ENCODE measurements around the gene SESN2. TPM values are rescaled to one million over a fixed set of nuclear protein-coding genes. Genes with fewer than 3 reads are reported as not detected.
A peak's percentile ranks its signal among the peaks of the same experiment; 100 is the strongest.

The SESN2 gene
- total RNA-seq, 6 experiments from 2014 or later: 4.5 to 17.9 (median 14.0) TPM

GRCh38 chr1:28297826-28298225, 38.5 kb downstream of the SESN2 start:
- H3K36me3 ChIP-seq: no peaks in the 10 kb centered on the region
- H3K27me3 ChIP-seq: no peaks in the 10 kb centered on the region
- H3K4me3 ChIP-seq: no peak overlapping the region
- peak overlapping the region in 1 of 3 donors; percentile 70 for H3K27ac ChIP-seq
- no peak for DNase-seq
- TF ChIP-seq, protein P1, sequence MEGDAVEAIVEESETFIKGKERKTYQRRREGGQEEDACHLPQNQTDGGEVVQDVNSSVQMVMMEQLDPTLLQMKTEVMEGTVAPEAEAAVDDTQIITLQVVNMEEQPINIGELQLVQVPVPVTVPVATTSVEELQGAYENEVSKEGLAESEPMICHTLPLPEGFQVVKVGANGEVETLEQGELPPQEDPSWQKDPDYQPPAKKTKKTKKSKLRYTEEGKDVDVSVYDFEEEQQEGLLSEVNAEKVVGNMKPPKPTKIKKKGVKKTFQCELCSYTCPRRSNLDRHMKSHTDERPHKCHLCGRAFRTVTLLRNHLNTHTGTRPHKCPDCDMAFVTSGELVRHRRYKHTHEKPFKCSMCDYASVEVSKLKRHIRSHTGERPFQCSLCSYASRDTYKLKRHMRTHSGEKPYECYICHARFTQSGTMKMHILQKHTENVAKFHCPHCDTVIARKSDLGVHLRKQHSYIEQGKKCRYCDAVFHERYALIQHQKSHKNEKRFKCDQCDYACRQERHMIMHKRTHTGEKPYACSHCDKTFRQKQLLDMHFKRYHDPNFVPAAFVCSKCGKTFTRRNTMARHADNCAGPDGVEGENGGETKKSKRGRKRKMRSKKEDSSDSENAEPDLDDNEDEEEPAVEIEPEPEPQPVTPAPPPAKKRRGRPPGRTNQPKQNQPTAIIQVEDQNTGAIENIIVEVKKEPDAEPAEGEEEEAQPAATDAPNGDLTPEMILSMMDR (IDR thresholded peaks at IDR 0.05): no peak
- TF ChIP-seq POLR2A (IDR thresholded peaks at IDR 0.05): no peak
- ATAC-seq: no peak
- intact Hi-C loops (cut with DNase I): no loop called here
- 88% methylated on average over 2 of the region's 2 CpGs for WGBS (ENCODE audit: insufficient coverage, low coverage, low lambda C conversion rate, missing lambda C conversion rate)
- H3K4me1 ChIP-seq: peaks cover 0 to 15% (median 0%) of the 10 kb centered on the region in 4 donors
- H3K9me3 ChIP-seq: no peaks in the 10 kb centered on the region

DNA sequence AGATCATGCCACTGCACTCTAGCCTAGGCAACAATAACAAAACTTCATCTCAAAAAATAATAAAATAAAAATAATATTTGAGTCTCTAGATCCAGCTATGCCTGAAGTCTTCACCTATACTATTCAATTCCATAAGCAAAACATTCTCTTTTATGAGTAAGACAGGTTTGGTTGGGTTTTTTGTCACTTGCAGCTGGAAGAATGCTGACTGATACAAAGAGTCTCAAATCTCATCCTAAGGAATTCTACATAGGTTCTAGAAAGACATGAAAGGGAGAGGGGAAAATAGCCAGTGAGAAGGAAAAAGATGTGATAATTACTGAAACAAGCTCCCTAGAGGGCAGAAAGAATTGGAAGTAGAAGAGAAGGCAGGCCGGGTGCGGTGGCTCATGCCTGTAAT, 39.1 kb downstream of the SESN2 start:
- WGBS (ENCODE audit: insufficient coverage, low coverage, low lambda C conversion rate, missing lambda C conversion rate): 100% methylated on average over 2 of the region's 2 CpGs
- TF ChIP-seq, protein P1 (IDR thresholded peaks at IDR 0.05): no peak
- TF ChIP-seq POLR2A (IDR thresholded peaks at IDR 0.05): no peak
- no peak overlapping the region for H3K4me3 ChIP-seq
- H3K36me3 ChIP-seq: no peaks in the 10 kb centered on the region
- no peak overlapping the region for H3K27ac ChIP-seq
- intact Hi-C loops (cut with DNase I): no loop called here
- peaks cover 0 to 15% (median 0%) of the 10 kb centered on the region in 4 donors for H3K4me1 ChIP-seq
- no peaks in the 10 kb centered on the region for H3K9me3 ChIP-seq
- no peaks in the 10 kb centered on the region for H3K27me3 ChIP-seq
- DNase-seq (no peak), ATAC-seq (no peak)

DNA sequence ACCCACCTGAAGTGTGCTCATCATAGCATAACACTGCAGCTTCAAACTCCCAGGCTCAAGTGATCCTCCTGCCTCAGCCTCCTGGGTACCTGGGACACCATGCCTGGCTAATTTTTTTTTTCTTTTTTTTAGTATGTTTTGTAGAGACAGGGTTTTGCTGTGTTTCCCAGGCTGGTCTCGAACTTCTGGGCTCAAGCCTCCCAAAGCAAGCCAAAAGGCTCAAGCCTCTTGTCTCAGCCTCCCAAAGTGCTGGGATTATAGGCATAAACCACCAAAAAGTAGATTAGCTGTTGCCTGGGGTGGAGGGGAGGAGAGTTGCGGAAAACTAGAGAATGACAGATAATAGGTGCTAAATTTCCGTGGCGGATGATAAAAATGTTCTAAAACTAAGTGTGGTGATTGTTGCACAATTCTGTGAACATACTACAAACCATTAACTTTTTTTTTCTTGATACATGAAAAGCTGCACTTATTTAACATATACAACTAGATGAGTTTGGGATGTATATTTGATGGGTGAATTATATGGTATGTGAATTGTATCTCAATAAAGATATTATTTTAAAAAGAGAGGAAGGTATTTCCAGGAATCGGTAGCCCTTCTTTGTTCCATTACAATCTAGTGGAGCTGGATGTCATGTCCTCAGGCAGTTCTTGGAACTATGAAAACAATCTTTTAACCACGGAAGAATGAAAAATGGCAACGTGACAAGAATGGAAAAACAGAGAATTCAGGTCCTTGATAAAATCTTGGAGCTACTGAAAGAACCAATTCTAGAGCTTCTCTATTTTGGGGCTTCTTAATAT, 42.3 kb downstream of the SESN2 start:
- Histone ChIP-seq H3K27me3 (no peaks in the 10 kb centered on the region), H3K9me3 (no peaks in the 10 kb centered on the region), H3K4me3 (no peak overlapping the region), H3K27ac (no peak overlapping the region), H3K36me3 (no peaks in the 10 kb centered on the region), H3K4me1 (peaks cover 0 to 8% (median 0%) of the 10 kb centered on the region in 4 donors)
- TF ChIP-seq POLR2A (IDR thresholded peaks at IDR 0.05): no peak
- TF ChIP-seq, protein P1 (IDR thresholded peaks at IDR 0.05): no peak
- 57% methylated on average over 7 of the region's 7 CpGs for WGBS (ENCODE audit: insufficient coverage, low coverage, low lambda C conversion rate, missing lambda C conversion rate)
- intact Hi-C loops (cut with DNase I): no loop called here
- DNase-seq (no peak), ATAC-seq (no peak)

DNA sequence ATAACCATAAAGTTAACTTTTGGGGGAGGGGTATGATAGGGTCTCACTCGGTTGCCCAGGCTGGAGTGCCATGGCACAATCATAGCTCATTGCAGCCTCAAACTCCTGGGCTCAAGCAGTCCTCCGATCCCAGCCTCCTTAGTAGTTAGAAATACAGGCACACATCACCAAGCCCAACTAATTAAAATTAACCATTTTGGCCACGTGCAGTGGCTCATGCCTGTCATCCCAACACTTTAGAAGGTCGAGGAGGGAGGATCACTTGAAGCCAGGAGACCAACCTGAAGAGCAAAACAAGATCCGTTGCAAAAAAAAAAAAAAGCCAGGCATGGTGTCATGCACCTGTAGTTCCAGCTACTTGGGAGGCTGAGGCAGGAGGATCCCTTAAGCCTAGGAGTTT, 42.9 kb downstream of the SESN2 start:
- Histone ChIP-seq H3K9me3 (no peaks in the 10 kb centered on the region), H3K27me3 (no peaks in the 10 kb centered on the region), H3K4me3 (no peak overlapping the region), H3K27ac (no peak overlapping the region), H3K36me3 (no peaks in the 10 kb centered on the region), H3K4me1 (peaks cover 0 to 4% (median 0%) of the 10 kb centered on the region in 4 donors)
- TF ChIP-seq, protein P1 (IDR thresholded peaks at IDR 0.05): no peak
- TF ChIP-seq POLR2A (IDR thresholded peaks at IDR 0.05): no peak
- DNase-seq: no peak
- intact Hi-C loops (cut with DNase I): no loop called here
- no peak for ATAC-seq
- 89% methylated on average over 3 of the region's 5 CpGs for WGBS (ENCODE audit: insufficient coverage, low coverage, low lambda C conversion rate, missing lambda C conversion rate)

Measured in right lobe of liver (tissue), 6 donors.